PC-9 (cell line): ENCODE measurements around the gene SLC44A3.

ENCODE experiments used
- EZH2 ChIP-seq: fragments of 200-600 bp; sonication (generic); IDR thresholded peaks from 2 replicates; pipeline ENCODE4 v1.8.0; 2017; ENCODE audit warnings: antibody characterized with exemption, low read depth
- TF ChIP-seq, protein P1 (sequence below): fragments of 200-600 bp; sonication (generic); conservative IDR thresholded peaks from 2 replicates; pipeline ENCODE4 v1.6.1; 2017; ENCODE audit warnings: mixed run types, antibody characterized with exemption, mild to moderate bottlenecking, moderate library complexity

DNA sequence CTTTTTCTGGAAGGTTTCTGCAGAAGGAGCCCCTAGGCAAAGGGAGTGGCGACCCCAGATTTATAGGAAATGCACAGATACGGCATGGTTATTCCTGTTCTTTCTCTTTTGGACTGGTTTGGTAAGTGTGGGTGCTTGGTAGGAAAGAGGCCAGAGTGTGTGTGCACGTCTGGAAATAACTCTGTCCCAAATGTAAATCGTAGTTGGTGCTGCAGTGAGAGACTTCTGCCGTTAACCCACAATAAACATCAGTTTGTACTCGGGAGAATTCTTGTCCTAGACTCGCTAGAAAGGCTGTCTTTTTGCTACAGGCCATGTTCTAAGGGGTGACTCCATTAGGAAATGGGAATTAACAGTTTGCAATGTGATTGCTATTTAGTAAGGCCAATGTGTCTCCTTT, 779 bp downstream of the SLC44A3 start:
- TF ChIP-seq, protein P1, sequence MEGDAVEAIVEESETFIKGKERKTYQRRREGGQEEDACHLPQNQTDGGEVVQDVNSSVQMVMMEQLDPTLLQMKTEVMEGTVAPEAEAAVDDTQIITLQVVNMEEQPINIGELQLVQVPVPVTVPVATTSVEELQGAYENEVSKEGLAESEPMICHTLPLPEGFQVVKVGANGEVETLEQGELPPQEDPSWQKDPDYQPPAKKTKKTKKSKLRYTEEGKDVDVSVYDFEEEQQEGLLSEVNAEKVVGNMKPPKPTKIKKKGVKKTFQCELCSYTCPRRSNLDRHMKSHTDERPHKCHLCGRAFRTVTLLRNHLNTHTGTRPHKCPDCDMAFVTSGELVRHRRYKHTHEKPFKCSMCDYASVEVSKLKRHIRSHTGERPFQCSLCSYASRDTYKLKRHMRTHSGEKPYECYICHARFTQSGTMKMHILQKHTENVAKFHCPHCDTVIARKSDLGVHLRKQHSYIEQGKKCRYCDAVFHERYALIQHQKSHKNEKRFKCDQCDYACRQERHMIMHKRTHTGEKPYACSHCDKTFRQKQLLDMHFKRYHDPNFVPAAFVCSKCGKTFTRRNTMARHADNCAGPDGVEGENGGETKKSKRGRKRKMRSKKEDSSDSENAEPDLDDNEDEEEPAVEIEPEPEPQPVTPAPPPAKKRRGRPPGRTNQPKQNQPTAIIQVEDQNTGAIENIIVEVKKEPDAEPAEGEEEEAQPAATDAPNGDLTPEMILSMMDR = no peak
- no peak for TF ChIP-seq EZH2
